Ascending aorta (tissue), 2 donors: ENCODE results near the gene TTPAL. TPM values are rescaled to one million over a fixed set of nuclear protein-coding genes. Genes with fewer than 3 reads are reported as not detected.

ENCODE experiments used
- DNase-seq, 2 donors: peaks; one replicate each; pipeline ENCODE4 v3.0.0-alpha.2; 2019; ENCODE audit warnings: low spot score in 2 of 2
- H3K27ac ChIP-seq, 2 donors: fragments of 200-600 bp; sonication (generic); one replicate each; pipeline ENCODE4 v1.5.1; 2016 to 2017; ENCODE audit warnings: mild to moderate bottlenecking in 1 of 2
- H3K27me3 ChIP-seq: fragments of 200-600 bp; sonication (generic); one replicate; pipeline ENCODE4 v1.5.1; 2017
- H3K36me3 ChIP-seq, 2 donors: fragments of 200-600 bp; sonication (generic); one replicate each; pipeline ENCODE4 v1.5.1; 2016
- H3K4me1 ChIP-seq, 2 donors: fragments of 200-600 bp; sonication (generic); one replicate each; pipeline ENCODE4 v1.5.1; 2016 to 2017; ENCODE audit warnings: mild to moderate bottlenecking in 1 of 2
- H3K4me3 ChIP-seq, 2 donors: fragments of 200-600 bp; sonication (generic); one replicate each; pipeline ENCODE4 v1.5.1; 2016 to 2017; ENCODE audit warnings: mild to moderate bottlenecking in 1 of 2
- H3K9me3 ChIP-seq, 2 donors: fragments of 200-600 bp; sonication (generic); one replicate each; pipeline ENCODE4 v1.5.1; 2016
- CTCF ChIP-seq, 3 experiments: fragments of 200-600 bp in 2 of 3; fragments of 450-650 bp in 1 of 3; sonication (generic) in 2 of 3; IDR thresholded peaks; one replicate each; pipeline ENCODE4 v1.5.1; 2016 to 2019; ENCODE audit warnings: antibody characterized with exemption in 3 of 3, mild to moderate bottlenecking in 1 of 3, moderate library complexity in 1 of 3
- intact Hi-C: fragments of 100-400 bp; cut with DNase I; formaldehyde crosslinking; loops from one replicate; pipeline ENCODE4 v1.15.1; 2023
- total RNA-seq: library from RNA; depleted of rRNA; stranded (reverse); fragments of >200 nt; gene quantifications from one replicate; pipeline ENCODE4 v1.1.0, GENCODE V29; 2016

The TTPAL gene
- total RNA-seq, 1 donor from 2014 or later: 44.9 TPM

GRCh38 chr20:44495802-44496481, 20.3 kb downstream of the TTPAL start:
- Histone ChIP-seq H3K4me1 (peaks cover 0 to 24% of the 10 kb centered on the region in 2 donors), H3K27ac (peak overlapping the region; percentile 62 to 72), H3K36me3 (peaks cover 46 to 67% of the 10 kb centered on the region in 2 donors), H3K9me3 (no peaks in the 10 kb centered on the region), H3K27me3 (no peaks in the 10 kb centered on the region), H3K4me3 (no peak overlapping the region)
- no peak for TF ChIP-seq CTCF (IDR thresholded peaks at IDR 0.05)
- intact Hi-C loops: no loop called here
- no peak for DNase-seq

- no peak for TF ChIP-seq CTCF (IDR thresholded peaks at IDR 0.05)
- no peaks in the 10 kb centered on the region for H3K27me3 ChIP-seq
- H3K9me3 ChIP-seq: no peaks in the 10 kb centered on the region
- DNase-seq: no peak
- H3K4me3 ChIP-seq: no peak overlapping the region
- H3K4me1 ChIP-seq: peaks cover 0 to 18% of the 10 kb centered on the region in 2 donors
- peaks cover 55 to 71% of the 10 kb centered on the region in 2 donors for H3K36me3 ChIP-seq
- peak overlapping the region; percentile 62 to 72 for H3K27ac ChIP-seq
- intact Hi-C loops: no loop called here
Observed at GRCh38 chr20:44496976-44497375, 21.3 kb downstream of the TTPAL start.

GRCh38 chr20:44497761-44498160, 22.1 kb downstream of the TTPAL start:
- no peak overlapping the region for H3K4me3 ChIP-seq
- no peak for TF ChIP-seq CTCF (IDR thresholded peaks at IDR 0.05)
- peaks cover 60 to 76% of the 10 kb centered on the region in 2 donors for H3K36me3 ChIP-seq

GRCh38 chr20:44500221-44500620, 24.5 kb downstream of the TTPAL start:
- H3K4me1 ChIP-seq: peaks cover 0 to 1% of the 10 kb centered on the region in 2 donors
- peak overlapping the region in 1 of 2 donors; percentile 14 for H3K27ac ChIP-seq
- no peaks in the 10 kb centered on the region for H3K9me3 ChIP-seq
- no peak for DNase-seq
- no peak overlapping the region for H3K4me3 ChIP-seq
- intact Hi-C loops: no loop called here
- TF ChIP-seq CTCF (IDR thresholded peaks at IDR 0.05): no peak
- H3K36me3 ChIP-seq: peaks cover 78 to 92% of the 10 kb centered on the region in 2 donors
- H3K27me3 ChIP-seq: no peaks in the 10 kb centered on the region

More at GRCh38 chr20:44497761-44498160, 22.1 kb downstream of the TTPAL start:
- no peak for DNase-seq
- H3K9me3 ChIP-seq: no peaks in the 10 kb centered on the region
- no peak overlapping the region for H3K27ac ChIP-seq
- H3K4me1 ChIP-seq: peaks cover 0 to 16% of the 10 kb centered on the region in 2 donors
- intact Hi-C loops: no loop called here
- no peaks in the 10 kb centered on the region for H3K27me3 ChIP-seq

- H3K4me1 ChIP-seq: no peaks in the 10 kb centered on the region
- H3K27ac ChIP-seq: peak overlapping the region in 1 of 2 donors; percentile 8
- no peak overlapping the region for H3K4me3 ChIP-seq
- no peak for TF ChIP-seq CTCF (IDR thresholded peaks at IDR 0.05)
- H3K36me3 ChIP-seq: peaks cover 86 to 93% of the 10 kb centered on the region in 2 donors
- intact Hi-C loops: no loop called here
- no peaks in the 10 kb centered on the region for H3K9me3 ChIP-seq
- no peak for DNase-seq
- no peaks in the 10 kb centered on the region for H3K27me3 ChIP-seq
Observed at GRCh38 chr20:44501448-44501847, 25.8 kb downstream of the TTPAL start.
